Suprapubic skin (tissue), 4 donors: ENCODE measurements around the gene KRTAP4-6.

Experiments used
- CTCF ChIP-seq, 2 donors: fragments of 200-600 bp in 1 of 2; fragments of 450-650 bp in 1 of 2; sonication (generic) in 1 of 2; IDR thresholded peaks; one replicate each; pipeline ENCODE4 v1.5.1; 2016 to 2019; ENCODE audit warnings: antibody characterized with exemption in 2 of 2, mild to moderate bottlenecking in 1 of 2, moderate library complexity in 1 of 2
- EP300 ChIP-seq: sonication (generic); formaldehyde crosslinking; IDR thresholded peaks from one replicate; pipeline ENCODE4 v1.6.1; 2017; ENCODE audit warnings: antibody characterized with exemption
- POLR2A ChIP-seq, 2 donors: fragments of 450-650 bp; IDR thresholded peaks; one replicate each; pipeline ENCODE4 v1.6.1; 2017; ENCODE audit warnings: antibody characterized with exemption in 2 of 2, mild to moderate bottlenecking in 2 of 2, moderate library complexity in 2 of 2
- POLR2AphosphoS5 ChIP-seq, 3 donors: sonication (generic); formaldehyde crosslinking; IDR thresholded peaks; one replicate each; pipeline ENCODE4 v1.6.1; 2017; ENCODE audit warnings: antibody characterized with exemption in 3 of 3

- TF ChIP-seq CTCF (IDR thresholded peaks at IDR 0.05) (no peak), POLR2A (IDR thresholded peaks at IDR 0.05) (no peak), EP300 (no peak), POLR2AphosphoS5 (IDR thresholded peaks at IDR 0.05) (no peak)
Measured at GRCh38 chr17:41118721-41119120, 21.6 kb downstream of the KRTAP4-6 start.
